T-cell (primary cell): Measurements from ENCODE around the gene KRTAP4-16. TPM values are rescaled to one million over a fixed set of nuclear protein-coding genes. Genes with fewer than 3 reads are reported as not detected.

Experiments used
- ATAC-seq, 4 experiments: fragments of 200-7000 bp in 3 of 4; fragments of 150-1000 bp in 1 of 4; cut with Tn5 transposase; replicated peaks in 1 of 4; 1 replicate in 3 of 4; 2 replicates in 1 of 4; pipeline ENCODE4 v1.10.0; 2021; ENCODE audit warnings: moderate library complexity in 3 of 4, mild to moderate bottlenecking in 2 of 4, moderate number of reproducible peaks in 1 of 4
- CTCF ChIA-PET, 2 donors: fragments of 300-600 bp; sonication (Branson Sonifier 250); formaldehyde crosslinking; loops; one replicate each; lab custom pipeline; 2022; ENCODE audit warnings: antibody characterized with exemption in 2 of 2; lab: Charles Lee
- POLR2A ChIA-PET, 2 donors: fragments of 300-600 bp; sonication (Branson Sonifier 250); formaldehyde crosslinking; loops; one replicate each; lab custom pipeline; 2022; ENCODE audit warnings: antibody characterized with exemption in 2 of 2; lab: Charles Lee
- DNase-seq, 35 experiments: peaks; one replicate each; pipeline versions ENCODE4 v3.0.0 to v3.0.0-alpha.2; 2013 to 2023
- H3K27ac ChIP-seq: one replicate; pipeline ENCODE4 v1.5.1; 2013; ENCODE audit warnings: low read length
- H3K27me3 ChIP-seq, 2 experiments: replicated peaks in 1 of 2; 1 replicate in 1 of 2; 2 replicates in 1 of 2; pipeline versions ENCODE4 v1.6.1 to v1.7.0; 2013; ENCODE audit warnings: low read length in 1 of 2, mixed read lengths in 1 of 2; ENCODE audit not compliant: control insufficient read depth in 2 of 2, insufficient read depth in 2 of 2; ENCODE audit errors: extremely low read depth in 1 of 2
- H3K36me3 ChIP-seq, 2 donors: 1 replicate in 1 of 2; 2 replicates in 1 of 2; pipeline versions ENCODE4 v1.6.1 to v1.7.0; 2013; ENCODE audit warnings: low read length in 1 of 2; ENCODE audit not compliant: control insufficient read depth in 2 of 2, insufficient read depth in 1 of 2; ENCODE audit errors: extremely low read depth in 1 of 2
- H3K4me1 ChIP-seq, 2 experiments: 1 replicate in 1 of 2; 2 replicates in 1 of 2; pipeline versions ENCODE4 v1.6.1 to v1.7.0; 2013; ENCODE audit warnings: low read length in 2 of 2, mixed read lengths in 1 of 2; ENCODE audit not compliant: insufficient read depth in 2 of 2, control insufficient read depth in 1 of 2; ENCODE audit errors: extremely low read depth in 1 of 2
- H3K4me3 ChIP-seq, 2 donors: 1 replicate in 1 of 2; 2 replicates in 1 of 2; pipeline versions ENCODE4 v1.5.1 to v1.7.0; 2013; ENCODE audit warnings: mild to moderate bottlenecking in 2 of 2, low read length in 1 of 2, moderate library complexity in 1 of 2; ENCODE audit not compliant: control insufficient read depth in 1 of 2; ENCODE audit errors: extremely low read depth in 1 of 2
- H3K9me3 ChIP-seq: 2 replicates; pipeline ENCODE4 v1.7.0; 2013
- H3K27ac Mint-ChIP-seq, 2 donors: one replicate each; pipeline ENCODE4 v1.8.0; 2020 to 2021; ENCODE audit warnings: mild to moderate bottlenecking in 2 of 2, mixed read lengths in 2 of 2
- H3K27me3 Mint-ChIP-seq, 2 donors: one replicate each; pipeline ENCODE4 v1.8.0; 2021 to 2022; ENCODE audit warnings: mixed read lengths in 2 of 2
- H3K36me3 Mint-ChIP-seq: one replicate; pipeline ENCODE4 v1.8.0; 2021; ENCODE audit warnings: mixed read lengths
- H3K4me1 Mint-ChIP-seq, 3 donors: one replicate each; pipeline ENCODE4 v1.8.0; 2020 to 2022; ENCODE audit warnings: mixed read lengths in 3 of 3, mild to moderate bottlenecking in 1 of 3
- H3K4me3 Mint-ChIP-seq, 3 donors: one replicate each; pipeline ENCODE4 v1.8.0; 2020 to 2022; ENCODE audit warnings: mild to moderate bottlenecking in 3 of 3, mixed read lengths in 3 of 3, moderate library complexity in 3 of 3
- H3K9me3 Mint-ChIP-seq, 3 donors: one replicate each; pipeline ENCODE4 v1.8.0; 2020 to 2022; ENCODE audit warnings: mixed read lengths in 3 of 3
- total RNA-seq, 35 experiments: library from RNA in 6 of 35; stranded (reverse) in 6 of 35; fragments of 120-200 nt in 1 of 35; gene quantifications; one replicate each; pipeline versions ENCODE4 v1.2.1 to v1.2.4 and lab custom pipeline; 2013 to 2026

The KRTAP4-16 gene
- total RNA-seq, 5 donors from 2014 or later (not counting 1 experiment from before 2014, with no cell fraction given): not detected

- Histone ChIP-seq H3K4me3 (no peak overlapping the region), H3K4me1 (no peaks in the 10 kb centered on the region), H3K36me3 (no peaks in the 10 kb centered on the region), H3K9me3 (no peaks in the 10 kb centered on the region), H3K27ac (no peak overlapping the region), H3K27me3 (peaks cover 5 to 6% of the 10 kb centered on the region in 2 experiments)
- DNase-seq (no peak), ATAC-seq (no peak)
- Mint-ChIP-seq H3K9me3 (peaks cover 0 to 2% (median 0%) of the 10 kb centered on the region in 3 donors), H3K36me3 (no peaks in the 10 kb centered on the region), H3K27me3 (peaks cover 11 to 50% of the 10 kb centered on the region in 2 donors), H3K4me3 (no peak overlapping the region), H3K27ac (no peak overlapping the region), H3K4me1 (no peaks in the 10 kb centered on the region)
- ChIA-PET POLR2A (no interaction called here), CTCF (interaction anchor here in 1 of 2 donors (0.6 kb wide), 1 partner anchor 141 kb away, joined by 4 read pairs; no protein-coding TSS in a partner anchor)
Measured at GRCh38 chr17:41052566-41052965, 49.4 kb downstream of the KRTAP4-16 start.

Other genes starting within 250 kb of the KRTAP4-16 start
- under 1 TPM in 1 of 5 donors, not detected in 4; 0.10 TPM for gene KRT12, start 235.0 kb downstream of the KRTAP4-16 start, total RNA-seq
- gene KRT20, start 217.0 kb downstream of the KRTAP4-16 start, total RNA-seq: under 1 TPM in 1 of 5 donors, not detected in 4; 0.47 TPM
- not detected for gene KRT23, start 164.6 kb downstream of the KRTAP4-16 start, total RNA-seq
- gene KRT39, start 135.3 kb downstream of the KRTAP4-16 start, total RNA-seq: not detected
- not detected for gene KRT40, start 117.9 kb downstream of the KRTAP4-16 start, total RNA-seq
- gene KRTAP3-3, start 108.0 kb downstream of the KRTAP4-16 start, total RNA-seq: not detected
- gene KRTAP3-2, start 102.3 kb downstream of the KRTAP4-16 start, total RNA-seq: not detected
- gene KRTAP3-1, start 93.1 kb downstream of the KRTAP4-16 start, total RNA-seq: not detected
- not detected for gene KRTAP1-5, start 75.0 kb downstream of the KRTAP4-16 start, total RNA-seq
- gene KRTAP1-4, start 72.0 kb downstream of the KRTAP4-16 start, total RNA-seq: not detected
- gene KRTAP1-3, start 67.3 kb downstream of the KRTAP4-16 start, total RNA-seq: not detected
- gene KRTAP1-1, start 60.8 kb downstream of the KRTAP4-16 start, total RNA-seq: not detected
- gene KRTAP2-1, start 54.9 kb downstream of the KRTAP4-16 start, total RNA-seq: not detected
- gene KRTAP2-2, start 47.0 kb downstream of the KRTAP4-16 start, total RNA-seq: not detected
- gene KRTAP2-3, start 42.1 kb downstream of the KRTAP4-16 start, total RNA-seq: not detected
- not detected for gene KRTAP2-4, start 36.3 kb downstream of the KRTAP4-16 start, total RNA-seq
- gene KRTAP4-7, start 18.1 kb downstream of the KRTAP4-16 start, total RNA-seq: not detected
- gene KRTAP4-8, start 4.1 kb downstream of the KRTAP4-16 start, total RNA-seq: not detected
- not detected for gene KRTAP4-9, start 3.2 kb upstream of the KRTAP4-16 start, total RNA-seq
- gene KRTAP4-11, start 16.2 kb upstream of the KRTAP4-16 start, total RNA-seq: not detected
- not detected for gene KRTAP4-12, start 22.0 kb upstream of the KRTAP4-16 start, total RNA-seq
- not detected for gene KRTAP4-6, start 38.3 kb upstream of the KRTAP4-16 start, total RNA-seq
- not detected for gene KRTAP4-5, start 47.6 kb upstream of the KRTAP4-16 start, total RNA-seq
- not detected for gene KRTAP4-4, start 58.5 kb upstream of the KRTAP4-16 start, total RNA-seq
- not detected for gene KRTAP4-3, start 66.0 kb upstream of the KRTAP4-16 start, total RNA-seq
- gene KRTAP4-2, start 76.0 kb upstream of the KRTAP4-16 start, total RNA-seq: not detected
- not detected for gene KRTAP4-1, start 82.7 kb upstream of the KRTAP4-16 start, total RNA-seq
- gene KRTAP9-1, start 87.7 kb upstream of the KRTAP4-16 start, total RNA-seq: not detected
- not detected for gene KRTAP9-2, start 124.4 kb upstream of the KRTAP4-16 start, total RNA-seq
- gene KRTAP9-3, start 130.2 kb upstream of the KRTAP4-16 start, total RNA-seq: not detected
- gene KRTAP9-8, start 135.8 kb upstream of the KRTAP4-16 start, total RNA-seq: not detected
- gene KRTAP9-4, start 147.5 kb upstream of the KRTAP4-16 start, total RNA-seq: not detected
- gene KRTAP9-9, start 153.2 kb upstream of the KRTAP4-16 start, total RNA-seq: not detected
- not detected for gene KRTAP9-6, start 163.2 kb upstream of the KRTAP4-16 start, total RNA-seq
- gene KRTAP9-7, start 173.5 kb upstream of the KRTAP4-16 start, total RNA-seq: not detected
- gene KRTAP29-1, start 200.6 kb upstream of the KRTAP4-16 start, total RNA-seq: under 1 TPM in 2 of 5 donors, not detected in 3; 0.43 to 0.84 TPM
- 1 to 10 TPM in 1 of 5 donors, under 1 TPM in 3, not detected in 1; 0.16 to 1.1 (median 0.45) TPM for gene KRTAP16-1, start 207.1 kb upstream of the KRTAP4-16 start, total RNA-seq
- not detected for gene KRTAP17-1, start 213.5 kb upstream of the KRTAP4-16 start, total RNA-seq
- gene KRT33A, start 248.6 kb upstream of the KRTAP4-16 start, total RNA-seq: not detected